ENCODE data around the gene MLLT3.

Gene MLLT3

GRCh38 chr9:20570087-20570486 is 52.2 kb downstream of the MLLT3 start:
- no peak for TF ChIP-seq CTCF (conservative IDR thresholded peaks at IDR 0.05; ENCODE audit: low read length)
- no peak for TF ChIP-seq EZH2phosphoT487 (IDR thresholded peaks at IDR 0.05; ENCODE audit: borderline replicate concordance)
- no peaks in the 10 kb centered on the region for H3K9me3 ChIP-seq (ENCODE audit: insufficient read depth, low read depth, low read length)
- H3K27me3 ChIP-seq (ENCODE audit: insufficient read depth, low read length, poor library complexity, severe bottlenecking), result no peaks in the 10 kb centered on the region
- no peaks in the 10 kb centered on the region for H3K36me3 ChIP-seq (ENCODE audit: insufficient read depth, low read length)
- H2AFZ ChIP-seq (ENCODE audit: low read length), result no peak overlapping the region
- H3K79me2 ChIP-seq (ENCODE audit: insufficient read depth, low read length), result peaks cover 76% of the 10 kb centered on the region
- H3K4me1 ChIP-seq (ENCODE audit: insufficient read depth, low read length, poor library complexity, severe bottlenecking), result peaks cover 8% of the 10 kb centered on the region
- no peak overlapping the region for H3K4me2 ChIP-seq (ENCODE audit: low read depth, low read length, poor library complexity, severe bottlenecking)
- no peak overlapping the region for H3K4me3 ChIP-seq (ENCODE audit: low read length, poor library complexity, severe bottlenecking)
- H3F3A ChIP-seq (ENCODE audit: low read depth), result no peaks in the 10 kb centered on the region
- peaks cover 15% of the 10 kb centered on the region for H4K20me1 ChIP-seq (ENCODE audit: insufficient read depth, low read length, poor library complexity, severe bottlenecking)
- no peaks in the 10 kb centered on the region for H3K9me2 ChIP-seq (replicated peaks; ENCODE audit: low read depth, low read length)
- H3K9ac ChIP-seq (ENCODE audit: low read depth, low read length, poor library complexity, severe bottlenecking), result no peak overlapping the region

- H3K9ac ChIP-seq (ENCODE audit: low read depth, low read length, poor library complexity, severe bottlenecking), result no peak overlapping the region
- H3K9me2 ChIP-seq (replicated peaks; ENCODE audit: low read depth, low read length), result no peaks in the 10 kb centered on the region
- no peaks in the 10 kb centered on the region for H3K9me3 ChIP-seq (ENCODE audit: insufficient read depth, low read depth, low read length)
- H3K36me3 ChIP-seq (ENCODE audit: insufficient read depth, low read length), result no peaks in the 10 kb centered on the region
- no peaks in the 10 kb centered on the region for H3K27me3 ChIP-seq (ENCODE audit: insufficient read depth, low read length, poor library complexity, severe bottlenecking)
- peaks cover 78% of the 10 kb centered on the region for H3K79me2 ChIP-seq (ENCODE audit: insufficient read depth, low read length)
- H3F3A ChIP-seq (ENCODE audit: low read depth), result no peaks in the 10 kb centered on the region
- H3K4me3 ChIP-seq (ENCODE audit: low read length, poor library complexity, severe bottlenecking), result no peak overlapping the region
- no peak overlapping the region for H3K4me2 ChIP-seq (ENCODE audit: low read depth, low read length, poor library complexity, severe bottlenecking)
- no peak for TF ChIP-seq EZH2phosphoT487 (IDR thresholded peaks at IDR 0.05; ENCODE audit: borderline replicate concordance)
- TF ChIP-seq CTCF (conservative IDR thresholded peaks at IDR 0.05; ENCODE audit: low read length), result no peak
- H2AFZ ChIP-seq (ENCODE audit: low read length), result no peak overlapping the region
- H4K20me1 ChIP-seq (ENCODE audit: insufficient read depth, low read length, poor library complexity, severe bottlenecking), result peaks cover 15% of the 10 kb centered on the region
- H3K4me1 ChIP-seq (ENCODE audit: insufficient read depth, low read length, poor library complexity, severe bottlenecking), result peaks cover 8% of the 10 kb centered on the region
Observed at GRCh38 chr9:20569525-20569924, 52.8 kb downstream of the MLLT3 start.

- no peak overlapping the region for H2AFZ ChIP-seq (ENCODE audit: low read length)
- peaks cover 15% of the 10 kb centered on the region for H4K20me1 ChIP-seq (ENCODE audit: insufficient read depth, low read length, poor library complexity, severe bottlenecking)
- peaks cover 81% of the 10 kb centered on the region for H3K79me2 ChIP-seq (ENCODE audit: insufficient read depth, low read length)
- H3F3A ChIP-seq (ENCODE audit: low read depth), result no peaks in the 10 kb centered on the region
- TF ChIP-seq CTCF (conservative IDR thresholded peaks at IDR 0.05; ENCODE audit: low read length) (no peak), EZH2phosphoT487 (IDR thresholded peaks at IDR 0.05; ENCODE audit: borderline replicate concordance) (no peak)
- H3K27me3 ChIP-seq (ENCODE audit: insufficient read depth, low read length, poor library complexity, severe bottlenecking), result no peaks in the 10 kb centered on the region
- no peak overlapping the region for H3K9ac ChIP-seq (ENCODE audit: low read depth, low read length, poor library complexity, severe bottlenecking)
- H3K9me2 ChIP-seq (replicated peaks; ENCODE audit: low read depth, low read length), result no peaks in the 10 kb centered on the region
- no peak overlapping the region for H3K4me3 ChIP-seq (ENCODE audit: low read length, poor library complexity, severe bottlenecking)
- H3K9me3 ChIP-seq (ENCODE audit: insufficient read depth, low read depth, low read length), result no peaks in the 10 kb centered on the region
- no peak overlapping the region for H3K4me2 ChIP-seq (ENCODE audit: low read depth, low read length, poor library complexity, severe bottlenecking)
- no peaks in the 10 kb centered on the region for H3K36me3 ChIP-seq (ENCODE audit: insufficient read depth, low read length)
- peaks cover 8% of the 10 kb centered on the region for H3K4me1 ChIP-seq (ENCODE audit: insufficient read depth, low read length, poor library complexity, severe bottlenecking)
Observed at GRCh38 chr9:20568400-20568799, 53.9 kb downstream of the MLLT3 start.

All from Loucy (cell line).